Neural crest cell (in vitro differentiated cells): ENCODE results near the gene SKOR1. TPM values are rescaled to one million over a fixed set of nuclear protein-coding genes. Genes with fewer than 3 reads are reported as not detected.

Experiments
- DNase-seq: peaks from one replicate; pipeline ENCODE4 v3.0.0; 2021; ENCODE audit warnings: low read depth, mixed read lengths, low spot score
- H3K27ac Mint-ChIP-seq: one replicate; pipeline ENCODE4 v1.8.0; 2021; ENCODE audit warnings: mild to moderate bottlenecking, mixed read lengths; ENCODE audit not compliant: unreplicated experiment
- H3K27me3 Mint-ChIP-seq: 2 replicates; pipeline ENCODE4 v1.8.0; 2021; ENCODE audit warnings: low read depth, mild to moderate bottlenecking, mixed read lengths
- H3K36me3 Mint-ChIP-seq: 2 replicates; pipeline ENCODE4 v1.8.0; 2021; ENCODE audit warnings: low read depth, mild to moderate bottlenecking, mixed read lengths
- H3K4me1 Mint-ChIP-seq: 2 replicates; pipeline ENCODE4 v1.8.0; 2021; ENCODE audit warnings: mixed read lengths
- H3K4me3 Mint-ChIP-seq: one replicate; pipeline ENCODE4 v1.8.0; 2021; ENCODE audit warnings: mild to moderate bottlenecking, mixed read lengths
- H3K9me3 Mint-ChIP-seq: 2 replicates; pipeline ENCODE4 v1.8.0; 2021; ENCODE audit warnings: mixed read lengths
- total RNA-seq: library from RNA; stranded (reverse); gene quantifications from 2 replicates; pipeline ENCODE4 v1.2.1, GENCODE V29; 2021
- TF ChIP-seq, protein P1 (sequence below): fragments of 200-600 bp; sonication (generic); conservative IDR thresholded peaks from 2 replicates; pipeline ENCODE4 v1.5.0; 2021; ENCODE audit warnings: antibody characterized with exemption, mild to moderate bottlenecking

SKOR1 gene
- total RNA-seq, 1 donor from 2014 or later, result 0.49 TPM

DNA sequence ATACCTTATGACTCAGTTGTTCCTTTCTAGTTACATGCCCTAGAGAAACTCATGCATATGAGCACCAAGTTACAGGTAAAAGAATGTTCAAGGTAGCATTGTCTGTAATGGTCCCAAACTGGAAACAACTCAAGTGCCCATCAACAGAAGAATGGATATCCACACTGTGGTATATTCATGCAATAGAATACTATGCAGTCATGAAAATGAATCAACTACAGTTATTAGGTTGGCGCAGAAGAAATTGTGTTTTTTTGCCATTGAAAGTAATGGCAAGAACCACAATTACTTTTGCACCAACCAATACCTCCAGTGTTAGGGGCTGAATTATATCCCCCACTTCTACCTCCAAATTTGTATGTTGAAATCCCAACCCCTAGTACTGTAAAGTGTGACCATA lies 24.2 kb downstream of the SKOR1 start:
- peaks cover 18% of the 10 kb centered on the region for H3K4me1 Mint-ChIP-seq
- H3K36me3 Mint-ChIP-seq, result no peaks in the 10 kb centered on the region
- TF ChIP-seq, protein P1, sequence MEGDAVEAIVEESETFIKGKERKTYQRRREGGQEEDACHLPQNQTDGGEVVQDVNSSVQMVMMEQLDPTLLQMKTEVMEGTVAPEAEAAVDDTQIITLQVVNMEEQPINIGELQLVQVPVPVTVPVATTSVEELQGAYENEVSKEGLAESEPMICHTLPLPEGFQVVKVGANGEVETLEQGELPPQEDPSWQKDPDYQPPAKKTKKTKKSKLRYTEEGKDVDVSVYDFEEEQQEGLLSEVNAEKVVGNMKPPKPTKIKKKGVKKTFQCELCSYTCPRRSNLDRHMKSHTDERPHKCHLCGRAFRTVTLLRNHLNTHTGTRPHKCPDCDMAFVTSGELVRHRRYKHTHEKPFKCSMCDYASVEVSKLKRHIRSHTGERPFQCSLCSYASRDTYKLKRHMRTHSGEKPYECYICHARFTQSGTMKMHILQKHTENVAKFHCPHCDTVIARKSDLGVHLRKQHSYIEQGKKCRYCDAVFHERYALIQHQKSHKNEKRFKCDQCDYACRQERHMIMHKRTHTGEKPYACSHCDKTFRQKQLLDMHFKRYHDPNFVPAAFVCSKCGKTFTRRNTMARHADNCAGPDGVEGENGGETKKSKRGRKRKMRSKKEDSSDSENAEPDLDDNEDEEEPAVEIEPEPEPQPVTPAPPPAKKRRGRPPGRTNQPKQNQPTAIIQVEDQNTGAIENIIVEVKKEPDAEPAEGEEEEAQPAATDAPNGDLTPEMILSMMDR, result no peak
- no peak for DNase-seq
- H3K4me3 Mint-ChIP-seq, result no peak overlapping the region
- H3K27me3 Mint-ChIP-seq, result peaks cover 10% of the 10 kb centered on the region
- H3K27ac Mint-ChIP-seq, result no peak overlapping the region
- no peaks in the 10 kb centered on the region for H3K9me3 Mint-ChIP-seq

DNA sequence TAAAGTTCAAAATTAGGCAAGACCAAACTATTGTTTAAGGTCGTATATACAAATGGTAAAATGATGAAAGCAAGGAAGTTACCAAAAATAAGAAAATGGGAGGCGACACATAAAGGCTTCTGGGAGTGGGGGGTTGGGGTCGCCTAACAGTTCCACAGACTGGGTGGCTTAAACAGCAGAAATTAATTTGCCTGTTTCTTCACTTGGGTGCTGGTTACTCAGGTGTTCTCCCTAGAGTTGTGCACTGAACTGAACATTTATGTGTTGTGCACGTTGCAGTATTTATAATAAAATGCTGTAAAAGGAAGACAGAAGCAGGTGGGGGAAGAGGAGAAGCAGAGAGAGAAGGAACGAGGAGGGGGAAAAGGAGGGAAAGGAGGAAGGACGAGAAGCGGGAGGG lies 25.0 kb downstream of the SKOR1 start:
- Mint-ChIP-seq H3K36me3 (no peaks in the 10 kb centered on the region), H3K9me3 (no peaks in the 10 kb centered on the region), H3K27me3 (peaks cover 10% of the 10 kb centered on the region), H3K4me3 (no peak overlapping the region), H3K4me1 (peaks cover 11% of the 10 kb centered on the region), H3K27ac (no peak overlapping the region)
- TF ChIP-seq, protein P1, result no peak
- no peak for DNase-seq

DNA sequence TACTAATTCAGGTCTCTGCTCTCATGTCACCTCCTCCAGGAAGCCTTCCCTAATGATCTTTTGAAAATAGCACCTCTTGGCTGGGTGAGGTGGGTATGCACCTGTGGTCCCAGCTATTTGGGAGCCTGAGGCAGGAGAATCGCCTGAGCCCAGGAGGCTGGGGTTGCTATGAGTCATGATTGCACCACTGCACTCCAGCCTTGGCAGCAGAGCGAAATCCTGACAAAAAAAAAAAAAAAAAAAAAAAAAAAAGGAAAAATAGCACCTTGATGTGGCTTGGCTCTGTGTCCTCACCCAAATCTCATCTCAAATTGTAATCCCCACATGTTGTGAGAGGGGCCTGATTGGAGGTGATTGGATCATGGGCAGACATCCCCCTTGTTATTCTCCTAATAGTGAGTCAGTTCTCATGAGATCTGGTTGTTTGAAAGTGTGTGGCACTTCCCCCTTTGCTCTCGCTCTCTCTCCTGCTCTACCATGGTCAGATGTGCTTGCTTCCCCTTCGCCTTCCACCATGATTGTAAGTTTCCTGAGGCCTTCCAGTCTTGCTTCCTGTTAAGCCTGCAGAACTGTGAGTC lies 25.8 kb downstream of the SKOR1 start:
- Mint-ChIP-seq H3K4me3 (no peak overlapping the region), H3K36me3 (no peaks in the 10 kb centered on the region), H3K27ac (peak overlapping the region; percentile 4), H3K9me3 (no peaks in the 10 kb centered on the region), H3K27me3 (peaks cover 10% of the 10 kb centered on the region), H3K4me1 (peaks cover 15% of the 10 kb centered on the region)
- no peak for DNase-seq
- TF ChIP-seq, protein P1, result no peak

DNA sequence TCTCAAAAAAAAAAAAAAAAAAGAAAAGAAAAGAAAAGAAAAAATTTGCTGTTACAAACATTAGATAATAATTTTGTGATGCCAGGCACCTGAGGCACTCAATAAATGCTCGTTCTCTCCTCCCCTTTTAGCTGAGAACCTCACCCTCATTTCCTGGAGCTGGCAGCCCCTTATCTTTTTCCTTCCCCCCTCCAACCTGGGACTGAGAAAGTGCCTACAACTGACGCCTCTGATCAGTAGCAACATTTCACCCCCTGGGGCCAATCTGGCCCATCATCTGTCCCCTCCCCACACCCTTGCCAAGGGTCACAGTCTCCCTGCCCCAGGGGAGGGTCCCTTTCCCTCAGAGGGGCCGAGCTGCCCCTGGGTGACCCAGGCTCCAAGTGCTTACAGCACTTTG lies 27.1 kb downstream of the SKOR1 start:
- TF ChIP-seq, protein P1, result no peak
- H3K4me3 Mint-ChIP-seq, result no peak overlapping the region
- H3K27ac Mint-ChIP-seq, result no peak overlapping the region
- peaks cover 7% of the 10 kb centered on the region for H3K27me3 Mint-ChIP-seq
- peaks cover 9% of the 10 kb centered on the region for H3K4me1 Mint-ChIP-seq
- H3K36me3 Mint-ChIP-seq, result no peaks in the 10 kb centered on the region
- no peak for DNase-seq
- H3K9me3 Mint-ChIP-seq, result no peaks in the 10 kb centered on the region

DNA sequence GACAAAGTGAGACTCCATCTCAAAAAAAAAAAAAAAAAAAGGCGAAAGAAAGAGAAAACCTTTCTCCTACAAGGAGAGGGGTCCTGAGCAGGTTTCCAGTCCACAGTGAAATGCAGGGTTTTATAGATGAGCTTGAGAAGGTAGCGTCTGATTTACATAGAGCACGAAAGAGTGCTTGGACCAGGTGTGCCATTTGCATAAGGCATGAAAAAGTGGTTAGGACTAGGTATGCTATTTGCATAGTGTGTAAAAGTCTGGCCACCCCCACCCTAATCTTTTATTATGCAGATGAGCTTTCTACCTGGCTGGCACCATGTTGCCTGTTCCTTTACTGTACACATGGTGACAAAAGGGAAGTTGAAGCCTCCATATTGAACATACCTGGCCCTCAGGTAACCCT lies 28.1 kb downstream of the SKOR1 start:
- no peak overlapping the region for H3K27ac Mint-ChIP-seq

More for the DNA sequence above, 28.1 kb downstream of the SKOR1 start:
- no peaks in the 10 kb centered on the region for H3K27me3 Mint-ChIP-seq
- TF ChIP-seq, protein P1, result no peak
- peaks cover 9% of the 10 kb centered on the region for H3K4me1 Mint-ChIP-seq
- DNase-seq, result no peak
- no peak overlapping the region for H3K4me3 Mint-ChIP-seq
- H3K9me3 Mint-ChIP-seq, result no peaks in the 10 kb centered on the region
- no peaks in the 10 kb centered on the region for H3K36me3 Mint-ChIP-seq
